HUES64 (cell line): ENCODE measurements around the gene DUSP6.

ENCODE experiments used
- H3K27ac ChIP-seq: 2 replicates; pipeline ENCODE4 v1.7.0; 2013; ENCODE audit warnings: low read depth, low read length, inconsistent platforms
- H3K27me3 ChIP-seq: 2 replicates; pipeline ENCODE4 v1.6.1; 2013; ENCODE audit warnings: mild to moderate bottlenecking, low read length; ENCODE audit not compliant: insufficient read depth
- H3K36me3 ChIP-seq: 2 replicates; pipeline ENCODE4 v1.6.1; 2013; ENCODE audit warnings: mild to moderate bottlenecking, low read length; ENCODE audit not compliant: insufficient read depth
- H3K4me1 ChIP-seq: 2 replicates; pipeline ENCODE4 v1.6.1; 2013; ENCODE audit warnings: mild to moderate bottlenecking, low read length, moderate library complexity; ENCODE audit not compliant: insufficient read depth
- H3K4me3 ChIP-seq: 2 replicates; pipeline ENCODE4 v1.5.1; 2013; ENCODE audit warnings: mild to moderate bottlenecking, low read length, moderate library complexity
- H3K9ac ChIP-seq: 2 replicates; pipeline ENCODE4 v1.6.1; 2013; ENCODE audit warnings: mild to moderate bottlenecking, low read depth, low read length
- H3K9me3 ChIP-seq: 2 replicates; pipeline ENCODE4 v1.6.1; 2013; ENCODE audit warnings: low read depth, low read length; ENCODE audit not compliant: insufficient read depth
- WGBS: fragments of 150-250, 120-280 bp; methylation state at CpG from one replicate; pipeline ENCODE4 v1.1.7; 2013; ENCODE audit warnings: missing lambda C conversion rate; 5-methylcytosine and 5-hydroxymethylcytosine counted together

DUSP6 gene

DNA sequence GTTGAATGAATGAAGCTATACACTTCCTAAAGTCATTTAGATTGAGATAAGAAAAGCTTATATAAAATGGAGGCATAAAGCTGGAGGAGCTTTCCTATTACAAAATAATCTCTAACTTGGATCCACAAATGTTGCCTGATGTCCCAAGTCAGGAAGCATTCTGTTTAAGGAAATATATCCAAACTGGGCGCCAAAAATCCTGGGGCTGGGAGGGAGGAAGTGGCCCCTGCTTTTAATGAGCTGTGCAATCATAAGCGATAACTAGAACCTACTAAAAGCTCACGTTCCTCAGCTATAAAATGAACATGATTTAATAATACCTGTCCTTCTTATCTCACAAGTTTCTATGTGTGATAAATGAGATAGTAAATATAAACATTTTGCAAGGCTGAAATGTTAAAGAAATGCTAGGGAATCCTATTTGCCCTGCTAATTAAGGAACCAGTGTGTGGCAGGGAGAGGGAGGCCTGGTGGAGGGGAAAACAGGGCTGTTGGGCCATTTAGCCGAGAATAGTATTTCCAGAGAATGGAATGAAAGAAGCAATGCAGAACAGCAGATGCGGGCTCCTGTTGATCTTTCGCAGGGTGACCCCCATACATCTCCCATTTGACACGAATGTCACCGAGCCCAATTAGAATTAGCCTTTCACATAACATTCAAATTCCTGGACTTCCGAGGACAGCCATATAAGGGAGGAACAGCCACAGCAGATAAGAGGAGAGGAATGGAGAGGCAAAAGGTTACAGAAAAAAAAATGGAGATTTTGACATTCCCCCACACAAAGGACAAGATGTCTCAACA is 25.9 kb downstream of the DUSP6 start:
- Histone ChIP-seq H3K9me3 (peaks cover 13% of the 10 kb centered on the region), H3K27me3 (no peaks in the 10 kb centered on the region), H3K36me3 (no peaks in the 10 kb centered on the region), H3K9ac (no peak overlapping the region; the same call in 1 of the 2 replicates), H3K4me3 (no peak overlapping the region), H3K4me1 (peaks cover 36% of the 10 kb centered on the region), H3K27ac (peak overlapping the region; percentile 34; the same call in 1 of the 2 replicates)
- 61% methylated on average over 7 of the region's 9 CpGs for WGBS

DNA sequence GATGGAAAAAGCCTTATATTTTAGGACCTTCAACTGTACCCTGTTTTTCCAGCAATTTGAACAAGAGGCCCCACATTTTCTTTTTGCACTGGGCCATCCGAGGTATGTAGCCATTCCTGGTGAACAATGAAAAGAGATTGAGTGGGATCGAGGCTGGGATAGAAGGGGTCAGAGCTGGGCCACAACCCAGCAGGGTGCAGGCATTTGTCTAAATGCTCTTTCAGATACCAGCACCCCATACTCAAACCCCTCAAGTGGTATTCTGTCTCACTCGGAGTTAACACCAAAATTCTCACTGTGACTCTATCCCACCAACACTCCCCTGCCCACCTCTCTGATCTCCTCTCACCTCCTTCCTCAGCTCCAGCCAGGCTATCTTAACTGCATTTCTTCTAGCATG is 26.8 kb downstream of the DUSP6 start:
- Histone ChIP-seq H3K9ac (no peak overlapping the region), H3K9me3 (peaks cover 5% of the 10 kb centered on the region; the same call in 1 of the 2 replicates), H3K36me3 (no peaks in the 10 kb centered on the region), H3K4me1 (peaks cover 36% of the 10 kb centered on the region), H3K4me3 (no peak overlapping the region), H3K27me3 (no peaks in the 10 kb centered on the region), H3K27ac (no peak overlapping the region)
- WGBS, result 57% methylated on average over 3 of the region's 3 CpGs

DNA sequence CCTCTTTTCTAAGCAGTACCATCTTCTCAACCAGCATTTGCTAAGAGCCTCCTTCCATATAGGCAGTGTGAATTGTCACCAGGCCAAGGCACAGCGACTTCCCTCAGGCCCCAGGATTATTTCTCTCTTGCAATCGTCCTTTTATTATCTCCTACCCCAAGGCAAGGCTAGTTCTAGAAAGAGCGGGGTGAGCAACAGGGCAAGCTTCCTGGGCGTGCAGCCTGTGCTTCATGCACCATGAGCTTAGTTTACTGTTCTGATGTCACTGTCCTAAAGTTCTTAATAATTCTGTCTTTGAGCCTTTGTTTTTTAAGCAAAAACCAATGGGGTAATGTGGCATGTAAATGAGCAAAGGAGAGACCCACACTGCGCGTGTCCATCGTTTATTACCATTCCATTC is 27.9 kb downstream of the DUSP6 start:
- Histone ChIP-seq H3K27me3 (no peaks in the 10 kb centered on the region), H3K9ac (no peak overlapping the region), H3K9me3 (no peaks in the 10 kb centered on the region), H3K4me1 (peaks cover 36% of the 10 kb centered on the region), H3K27ac (no peak overlapping the region), H3K4me3 (no peak overlapping the region), H3K36me3 (no peaks in the 10 kb centered on the region)
- WGBS, result 93% methylated on average over 5 of the region's 7 CpGs

DNA sequence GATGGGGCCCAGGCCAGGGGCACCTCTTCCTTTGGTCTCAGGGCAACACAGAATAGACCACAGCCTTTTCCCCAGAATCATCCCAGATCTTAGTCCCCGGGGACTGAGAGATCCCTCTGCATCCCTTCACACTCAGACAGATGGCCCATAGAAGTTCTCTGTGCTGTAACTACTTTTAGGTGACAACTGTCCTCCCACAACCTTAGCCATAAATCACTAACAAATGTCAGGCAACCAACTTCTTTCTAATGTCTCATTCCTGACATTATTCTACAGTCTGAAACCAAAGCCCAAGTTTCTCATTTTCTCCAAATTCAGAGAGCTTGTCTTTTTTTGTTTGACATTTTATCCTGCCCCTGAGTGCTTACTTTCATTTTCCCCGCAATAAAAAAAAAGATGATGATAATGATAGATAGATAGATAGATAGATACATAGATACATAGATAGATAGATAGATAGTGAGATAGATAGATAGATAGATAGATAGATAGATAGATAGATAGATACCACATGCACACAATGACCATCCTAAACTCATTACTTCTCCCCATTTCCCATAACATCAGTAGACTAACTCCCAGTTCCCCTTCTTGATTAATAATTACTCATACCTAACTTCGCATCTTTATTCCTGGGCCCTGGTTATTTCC is 28.6 kb downstream of the DUSP6 start:
- Histone ChIP-seq H3K9ac (no peak overlapping the region), H3K4me1 (peaks cover 39% of the 10 kb centered on the region), H3K27ac (no peak overlapping the region)

DNA sequence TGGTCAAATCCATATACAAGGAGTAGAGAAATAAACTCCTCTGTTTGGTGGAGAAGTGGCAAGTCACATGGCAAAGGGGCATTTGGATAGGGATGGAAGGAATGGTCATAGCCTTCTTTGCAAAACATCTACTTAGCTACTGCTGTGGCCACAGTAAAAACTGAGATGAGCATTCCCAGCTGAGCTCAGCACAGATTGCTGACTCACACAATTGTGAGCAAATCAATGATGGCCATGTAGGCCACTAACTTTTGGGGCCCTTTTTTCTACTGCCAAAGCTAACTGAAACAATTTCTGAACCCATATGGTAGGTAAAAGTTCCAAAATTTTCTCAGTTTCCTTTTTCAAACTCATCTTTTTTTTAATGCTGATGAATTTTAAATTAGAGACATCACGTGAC is 31.6 kb downstream of the DUSP6 start:
- Histone ChIP-seq H3K9ac (no peak overlapping the region), H3K36me3 (no peaks in the 10 kb centered on the region), H3K4me1 (peaks cover 29% of the 10 kb centered on the region; the same call in 1 of the 2 replicates)

More for the DNA sequence above, 28.6 kb downstream of the DUSP6 start:
- WGBS, result 91% methylated on average over 2 of the region's 3 CpGs
- H3K27me3 ChIP-seq, result no peaks in the 10 kb centered on the region
- H3K4me3 ChIP-seq, result no peak overlapping the region
- no peaks in the 10 kb centered on the region for H3K9me3 ChIP-seq
- no peaks in the 10 kb centered on the region for H3K36me3 ChIP-seq

DNA sequence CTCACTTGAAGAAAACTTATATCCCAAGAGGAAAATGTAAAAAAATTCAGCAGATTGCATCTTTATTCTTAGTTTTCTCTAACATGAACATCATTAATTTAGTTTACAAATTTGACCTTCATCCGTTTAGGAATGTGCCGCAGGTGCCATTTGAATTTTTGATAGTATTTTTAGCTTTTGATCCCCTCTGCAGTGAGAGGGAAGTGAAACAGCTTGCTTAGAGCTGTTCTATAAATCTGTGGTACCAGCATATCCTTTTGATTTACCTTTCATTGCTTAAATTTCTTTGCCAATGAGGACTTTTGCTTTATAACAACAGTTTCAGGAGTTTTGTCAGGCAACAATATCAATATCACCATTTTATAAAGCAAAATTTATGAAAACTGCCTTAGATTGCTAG is 32.7 kb downstream of the DUSP6 start:
- Histone ChIP-seq H3K4me1 (peaks cover 27% of the 10 kb centered on the region; the same call in 1 of the 2 replicates), H3K36me3 (no peaks in the 10 kb centered on the region), H3K27me3 (no peaks in the 10 kb centered on the region), H3K9ac (no peak overlapping the region), H3K27ac (no peak overlapping the region), H3K4me3 (no peak overlapping the region), H3K9me3 (no peaks in the 10 kb centered on the region)
- WGBS, result 100% methylated on average over 2 of the region's 2 CpGs

More for the DNA sequence above, 31.6 kb downstream of the DUSP6 start:
- Histone ChIP-seq H3K27me3 (no peaks in the 10 kb centered on the region), H3K27ac (no peak overlapping the region), H3K4me3 (no peak overlapping the region), H3K9me3 (no peaks in the 10 kb centered on the region)
- WGBS, result no CpG with 5 or more reads among the region's 1 CpG

DNA sequence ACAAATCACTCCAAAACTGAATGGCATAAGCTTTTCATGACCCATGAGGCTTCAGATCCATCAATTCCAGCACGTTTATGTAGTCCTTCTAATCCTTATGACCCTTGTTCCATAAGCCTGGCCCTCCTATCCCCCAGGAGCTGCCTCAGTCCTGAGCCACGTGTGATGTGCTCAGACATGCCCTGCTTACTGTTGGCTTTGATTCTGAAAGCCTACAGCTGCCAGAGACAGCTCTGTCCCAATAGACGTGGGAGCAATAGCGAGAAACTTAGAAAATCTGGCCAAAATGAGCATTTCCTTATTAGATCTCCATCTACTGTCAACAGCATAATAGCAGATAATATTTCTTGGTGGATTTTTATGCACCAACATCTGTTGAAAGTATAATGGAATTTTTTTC is 33.2 kb downstream of the DUSP6 start:
- 74% methylated on average over 4 of the region's 4 CpGs for WGBS

DNA sequence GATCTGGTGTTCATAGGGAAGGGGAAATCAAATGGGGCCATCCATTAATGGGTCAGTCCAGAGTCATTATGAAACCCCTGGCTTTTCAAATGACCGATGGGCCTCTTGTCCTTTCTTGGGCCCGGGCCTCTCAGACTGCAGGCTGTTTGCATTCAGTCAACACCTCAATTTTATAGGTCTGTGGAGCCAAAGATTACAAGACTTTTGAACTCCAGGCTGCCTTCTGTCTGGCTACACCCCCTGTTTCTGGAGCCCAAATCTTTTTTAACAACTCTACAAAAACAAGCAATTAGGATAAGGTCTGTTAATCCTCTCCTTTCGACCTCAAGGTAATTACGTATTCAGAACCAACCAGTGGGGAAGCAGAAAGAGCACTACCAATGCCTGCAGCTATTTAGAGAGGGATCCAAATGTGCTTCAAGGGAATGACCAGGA is 35.6 kb downstream of the DUSP6 start:
- WGBS, result 56% methylated on average over 4 of the region's 4 CpGs
- H3K27ac ChIP-seq, result no peak overlapping the region

More for the DNA sequence above, 33.2 kb downstream of the DUSP6 start:
- peaks cover 27% of the 10 kb centered on the region; the same call in 1 of the 2 replicates for H3K4me1 ChIP-seq
- H3K9ac ChIP-seq, result no peak overlapping the region
- H3K9me3 ChIP-seq, result no peaks in the 10 kb centered on the region
- no peak overlapping the region for H3K4me3 ChIP-seq
- H3K27me3 ChIP-seq, result no peaks in the 10 kb centered on the region
- H3K27ac ChIP-seq, result no peak overlapping the region
- no peaks in the 10 kb centered on the region for H3K36me3 ChIP-seq

DNA sequence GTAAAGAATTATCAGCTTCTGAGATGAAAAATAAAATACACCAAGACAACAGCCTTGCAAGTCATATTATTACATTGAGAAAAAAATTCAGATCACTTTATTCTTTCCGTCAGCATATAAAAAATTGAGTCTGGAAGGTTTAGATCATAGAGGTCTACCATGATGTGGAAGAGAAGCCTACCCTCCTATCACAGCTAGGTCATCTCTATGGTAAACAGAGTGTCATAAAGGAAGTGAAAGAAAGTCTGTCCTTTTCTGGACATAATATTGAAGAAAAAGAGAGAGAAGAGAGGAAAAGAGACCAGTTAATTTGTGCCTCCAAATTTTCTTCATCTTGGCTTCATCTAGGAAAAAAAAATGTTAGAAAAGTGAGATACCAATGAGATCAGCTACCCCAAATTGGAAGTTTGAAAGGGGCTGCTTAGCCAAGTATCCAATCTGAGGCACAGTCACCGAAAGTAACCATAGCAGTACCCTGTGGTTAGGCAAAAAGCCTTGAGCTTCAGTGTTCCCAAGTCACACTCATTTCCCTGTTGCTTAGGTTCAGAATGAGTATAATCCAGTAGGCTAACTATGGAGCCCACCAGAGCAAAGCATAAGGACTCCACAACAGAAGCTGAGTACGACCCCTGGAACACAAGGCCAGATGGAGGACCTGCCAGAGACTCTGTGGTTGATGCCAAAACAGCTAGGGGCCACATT is 38.1 kb downstream of the DUSP6 start:
- Histone ChIP-seq H3K27ac (no peak overlapping the region), H3K4me3 (no peak overlapping the region), H3K9ac (no peak overlapping the region), H3K36me3 (no peaks in the 10 kb centered on the region), H3K27me3 (no peaks in the 10 kb centered on the region), H3K9me3 (no peaks in the 10 kb centered on the region), H3K4me1 (peaks cover 25% of the 10 kb centered on the region; the same call in 1 of the 2 replicates)
- WGBS, result 91% methylated on average over 2 of the region's 3 CpGs

More for the DNA sequence above, 35.6 kb downstream of the DUSP6 start:
- H3K27me3 ChIP-seq, result no peaks in the 10 kb centered on the region
- H3K4me1 ChIP-seq, result peaks cover 27% of the 10 kb centered on the region; the same call in 1 of the 2 replicates
- no peak overlapping the region for H3K9ac ChIP-seq
- H3K36me3 ChIP-seq, result no peaks in the 10 kb centered on the region
- H3K4me3 ChIP-seq, result no peak overlapping the region
- H3K9me3 ChIP-seq, result no peaks in the 10 kb centered on the region

DNA sequence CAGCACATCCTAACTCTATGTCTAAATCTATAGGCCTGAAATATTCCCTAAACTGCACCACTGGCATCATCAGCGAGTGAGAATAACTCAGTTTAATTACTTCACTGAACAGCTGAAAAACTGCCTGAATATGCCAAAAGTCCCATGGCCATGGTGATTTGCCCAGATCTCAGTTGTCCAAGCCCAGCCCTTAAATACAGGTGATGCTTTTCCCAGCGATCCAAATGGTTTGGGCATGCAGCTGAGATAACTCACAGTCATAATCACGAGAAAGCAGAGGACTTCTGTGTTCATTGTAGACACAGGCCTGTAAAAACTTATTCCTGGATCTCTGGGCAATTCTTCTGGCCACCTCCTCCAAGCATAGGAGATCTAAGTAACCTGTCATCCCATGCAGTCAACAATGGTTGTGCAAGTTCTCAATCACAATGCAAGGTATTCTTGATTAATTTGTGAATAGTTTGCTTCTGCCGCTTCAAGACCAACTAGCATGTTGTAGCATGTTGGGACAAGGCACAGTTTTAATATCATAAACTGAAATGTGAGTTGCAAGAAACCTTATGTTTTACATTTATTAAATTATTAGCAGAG is 40.5 kb downstream of the DUSP6 start:
- H3K36me3 ChIP-seq, result no peaks in the 10 kb centered on the region
- no peak overlapping the region for H3K4me3 ChIP-seq
- no peaks in the 10 kb centered on the region for H3K9me3 ChIP-seq
- no peak overlapping the region for H3K27ac ChIP-seq
- WGBS, result 94% methylated on average over 4 of the region's 4 CpGs
- H3K27me3 ChIP-seq, result no peaks in the 10 kb centered on the region
- no peak overlapping the region for H3K9ac ChIP-seq
- H3K4me1 ChIP-seq, result peaks cover 23% of the 10 kb centered on the region
